HG02571 (cell line): ENCODE measurements around the gene CCDC74A.
A peak's percentile ranks its signal among the peaks of the same experiment; 100 is the strongest.
"Not testable (repeated sequence)": the region's sequence is repeated elsewhere in the genome, so short reads cannot be mapped to it uniquely, and the experiment has no call there.

Experiments
- ATAC-seq: cut with Tn5 transposase; IDR thresholded peaks from one replicate; pipeline ENCODE4 v1.9.1; 2021; ENCODE audit warnings: mild to moderate bottlenecking, moderate library complexity; ENCODE audit not compliant: unreplicated experiment

Gene CCDC74A

DNA sequence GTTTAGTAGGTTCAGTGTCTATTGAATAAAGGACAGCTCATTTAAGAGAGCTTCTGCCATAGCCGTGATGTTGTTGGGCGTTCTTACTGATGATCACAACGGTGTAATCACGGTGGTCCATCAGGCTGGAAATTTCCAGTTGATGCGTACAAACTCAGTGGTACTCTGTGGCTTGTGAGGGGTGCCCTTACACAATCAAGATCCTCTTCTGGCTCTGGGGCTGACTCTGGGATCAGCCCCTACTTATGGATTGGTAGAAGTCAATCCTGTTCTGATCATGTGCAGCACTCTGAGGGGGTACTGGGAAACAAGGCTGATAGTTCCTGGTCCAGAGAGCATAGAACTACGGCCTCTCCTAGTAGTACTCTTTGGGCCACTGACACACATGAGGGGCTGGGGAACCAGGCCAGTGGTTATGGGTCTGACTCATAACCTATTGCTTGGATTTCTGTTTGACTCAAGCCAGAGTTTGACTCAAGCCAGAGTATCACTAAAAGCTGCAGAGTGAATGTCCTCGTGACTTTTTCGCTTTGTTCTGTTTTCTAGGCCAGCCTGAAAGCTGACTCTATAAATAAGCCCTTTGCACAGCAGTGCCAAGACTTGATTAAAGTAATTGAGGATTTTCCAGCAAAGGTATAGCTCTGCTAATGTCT is 29.2 kb upstream of the CCDC74A start:
- peak; percentile 90 for ATAC-seq

- not testable (repeated sequence) for ATAC-seq
Observed at GRCh38 chr2:131503587-131503986, 24.1 kb upstream of the CCDC74A start.

- not testable (repeated sequence) for ATAC-seq
Observed at GRCh38 chr2:131504082-131504750, 23.5 kb upstream of the CCDC74A start.

DNA sequence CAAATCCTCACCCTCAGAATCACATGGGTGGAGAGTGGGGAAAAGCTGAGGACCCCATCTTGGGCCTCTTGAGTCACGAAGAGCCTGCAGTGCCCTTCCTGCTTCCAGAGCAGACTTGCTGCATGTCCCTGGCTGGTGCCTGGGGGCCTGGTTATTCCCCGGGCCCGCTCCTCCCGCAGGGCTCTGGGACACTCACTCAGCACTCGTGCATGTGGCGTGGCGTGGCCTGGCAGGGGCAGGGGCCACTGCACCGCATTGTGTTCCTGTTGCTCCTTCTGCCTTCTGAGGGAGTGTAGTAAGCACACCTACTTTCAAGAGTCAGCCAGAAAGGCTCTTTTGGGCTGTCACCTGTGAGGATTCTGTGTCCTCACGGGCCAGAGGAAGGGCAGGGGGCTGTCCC is 18.1 kb upstream of the CCDC74A start:
- no peak for ATAC-seq

- ATAC-seq = not testable (repeated sequence)
Observed at GRCh38 chr2:131511291-131511968, 16.3 kb upstream of the CCDC74A start.

- not testable (repeated sequence) for ATAC-seq
Observed at GRCh38 chr2:131511969-131512870, 15.5 kb upstream of the CCDC74A start.

DNA sequence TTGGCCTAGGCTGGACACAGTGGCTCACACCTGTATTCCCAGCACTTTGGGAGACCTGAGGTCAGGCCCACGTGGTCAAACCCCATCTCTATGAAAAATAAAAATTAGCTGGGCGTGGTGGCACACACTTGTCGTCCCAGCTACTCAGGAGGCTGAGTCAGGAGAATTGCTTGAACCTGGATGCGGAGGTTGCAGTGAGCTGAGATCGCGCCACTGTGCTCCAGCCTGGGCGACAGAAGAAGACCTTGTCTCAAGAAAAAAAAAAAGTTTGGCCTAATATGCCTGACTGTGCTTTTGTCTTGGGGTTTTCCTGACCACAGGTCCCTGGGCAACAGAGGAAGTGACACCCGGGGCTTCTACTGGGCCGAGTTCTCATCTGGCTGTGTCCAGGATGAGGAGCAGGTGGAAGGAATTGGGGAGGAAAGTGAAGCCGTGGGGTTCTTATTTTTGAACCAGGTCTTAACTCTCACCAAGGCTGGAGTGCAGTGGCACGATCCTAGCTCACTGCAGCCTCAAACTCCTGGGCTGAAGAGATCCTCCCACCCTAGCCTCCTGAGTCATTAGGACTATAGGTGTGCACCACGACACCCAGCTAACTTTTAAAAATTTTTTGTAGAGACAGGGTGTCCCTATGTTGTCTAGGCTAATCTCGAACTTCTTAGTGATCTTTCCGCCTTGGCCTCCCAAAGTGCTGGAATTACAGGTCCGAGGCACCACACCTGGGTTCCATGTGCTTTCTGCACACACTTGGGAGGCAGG is 13.1 kb upstream of the CCDC74A start:
- peak; percentile 56 for ATAC-seq

DNA sequence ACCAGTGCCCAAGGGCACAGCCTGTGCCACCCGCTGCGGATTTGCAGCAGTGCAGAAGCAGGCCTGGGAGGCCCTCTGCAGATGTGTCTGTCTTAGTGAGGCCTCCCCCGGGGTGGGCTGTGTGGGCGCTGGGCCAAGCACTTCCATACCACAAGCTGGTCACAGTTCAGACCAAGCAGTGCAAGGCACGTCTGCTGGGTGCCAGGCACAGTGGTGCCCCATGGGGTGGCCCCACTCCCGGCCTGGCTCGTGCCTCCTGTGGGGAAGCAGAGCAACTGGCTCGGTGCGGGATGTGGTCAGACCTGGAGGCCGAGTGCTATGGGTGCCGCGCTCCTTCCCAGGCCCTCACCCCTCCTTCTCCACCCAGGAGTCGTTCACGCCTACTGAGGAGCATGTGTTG is 12.5 kb upstream of the CCDC74A start:
- not testable (repeated sequence) for ATAC-seq

- no peak for ATAC-seq
Observed at GRCh38 chr2:131516011-131516410, 11.7 kb upstream of the CCDC74A start.

DNA sequence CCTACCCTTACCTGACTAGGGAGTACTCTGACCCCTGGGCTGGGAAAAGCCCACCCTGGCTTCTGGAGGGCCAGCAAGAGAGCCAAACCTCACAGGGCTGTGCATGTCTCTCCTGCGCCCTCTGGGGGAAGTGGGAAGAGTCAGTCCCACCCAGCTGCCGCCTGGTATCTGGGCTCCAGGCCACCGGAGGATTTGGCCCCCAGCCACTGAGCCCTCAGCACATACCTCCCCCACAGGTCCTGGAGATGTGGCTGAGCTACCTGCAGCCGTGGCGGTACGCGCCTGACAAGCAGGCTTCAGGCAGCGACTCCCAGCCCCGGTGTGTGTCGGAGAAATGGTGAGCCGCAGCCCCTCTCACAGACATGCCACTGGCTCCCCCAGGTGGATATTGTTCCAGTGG is 11.1 kb upstream of the CCDC74A start:
- not testable (repeated sequence) for ATAC-seq

- no peak for ATAC-seq
Observed at GRCh38 chr2:131517106-131517831, 10.4 kb upstream of the CCDC74A start.

- ATAC-seq = not testable (repeated sequence)
Observed at GRCh38 chr2:131517856-131518255, 9.8 kb upstream of the CCDC74A start.

- not testable (repeated sequence) for ATAC-seq
Observed at GRCh38 chr2:131518531-131518930, 9.2 kb upstream of the CCDC74A start.

DNA sequence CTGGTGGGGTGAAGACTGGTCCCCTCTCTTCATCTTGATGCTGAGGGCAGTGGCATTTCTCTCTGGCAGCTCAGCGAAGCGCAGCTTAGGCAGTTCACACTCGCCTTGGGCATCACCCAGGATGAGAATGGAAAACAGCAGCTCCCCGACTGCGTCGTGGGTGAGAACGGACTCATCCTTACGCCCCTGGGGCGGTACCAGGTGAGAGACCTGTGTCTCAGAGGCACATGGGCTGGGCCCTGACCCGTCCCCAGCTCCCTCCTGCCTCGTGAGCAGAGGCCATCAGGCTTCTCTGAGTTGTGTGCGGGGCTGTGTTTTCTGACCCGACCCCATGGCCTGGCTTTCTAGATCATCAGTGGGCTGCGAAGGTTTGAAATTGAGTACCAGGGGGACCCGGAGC is 8.2 kb upstream of the CCDC74A start:
- ATAC-seq = no peak

DNA sequence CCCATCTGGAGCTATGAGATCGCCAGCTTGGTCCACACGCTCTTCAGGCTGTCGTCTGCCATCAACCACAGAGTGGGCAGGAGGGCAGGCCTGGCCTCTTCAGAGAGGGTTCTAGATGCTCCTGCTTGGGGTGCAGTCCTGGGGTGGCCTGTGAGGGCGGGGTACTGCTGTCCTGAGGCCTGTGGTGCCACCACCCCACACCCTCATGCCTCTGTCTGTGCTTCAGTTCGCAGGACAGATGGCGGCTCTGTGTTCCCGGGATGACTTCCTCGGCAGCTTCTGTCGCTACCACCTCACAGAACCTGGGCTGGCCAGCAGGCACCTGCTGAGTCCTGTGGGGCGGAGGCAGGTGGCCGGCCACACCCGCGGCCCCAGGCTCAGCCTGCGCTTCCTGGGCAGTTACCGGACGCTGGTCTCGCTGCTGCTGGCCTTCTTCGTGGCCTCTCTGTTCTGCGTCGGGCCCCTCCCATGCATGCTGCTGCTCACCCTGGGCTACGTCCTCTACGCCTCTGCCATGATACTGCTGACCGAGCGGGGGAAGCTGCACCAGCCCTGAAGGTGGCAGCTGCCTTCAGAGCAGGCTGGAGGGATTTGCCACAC is 7.7 kb upstream of the CCDC74A start:
- not testable (repeated sequence) for ATAC-seq

DNA sequence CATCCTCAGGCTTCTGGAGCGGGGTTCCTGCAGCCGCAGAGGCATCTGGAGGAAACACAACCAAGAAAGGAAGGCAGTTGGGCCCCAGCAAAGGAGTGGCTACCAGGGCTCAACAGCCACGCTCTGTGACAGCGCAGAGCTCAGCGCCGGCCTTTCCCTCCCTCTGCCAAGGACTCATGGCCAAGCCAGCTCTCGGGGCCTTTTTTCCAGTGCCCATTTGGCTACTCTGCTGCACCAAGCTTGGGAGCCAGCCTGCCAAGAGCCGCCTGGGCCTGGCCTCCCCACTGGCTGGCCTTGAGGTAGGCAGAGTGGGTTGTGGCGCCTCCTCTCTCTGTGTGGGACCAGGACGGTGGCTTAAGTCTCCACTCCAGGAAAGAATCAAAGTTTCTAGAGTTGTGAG is 7.2 kb upstream of the CCDC74A start:
- ATAC-seq = no peak

GRCh38 chr2:131521524-131521923 is 6.2 kb upstream of the CCDC74A start:
- ATAC-seq = not testable (repeated sequence)

DNA sequence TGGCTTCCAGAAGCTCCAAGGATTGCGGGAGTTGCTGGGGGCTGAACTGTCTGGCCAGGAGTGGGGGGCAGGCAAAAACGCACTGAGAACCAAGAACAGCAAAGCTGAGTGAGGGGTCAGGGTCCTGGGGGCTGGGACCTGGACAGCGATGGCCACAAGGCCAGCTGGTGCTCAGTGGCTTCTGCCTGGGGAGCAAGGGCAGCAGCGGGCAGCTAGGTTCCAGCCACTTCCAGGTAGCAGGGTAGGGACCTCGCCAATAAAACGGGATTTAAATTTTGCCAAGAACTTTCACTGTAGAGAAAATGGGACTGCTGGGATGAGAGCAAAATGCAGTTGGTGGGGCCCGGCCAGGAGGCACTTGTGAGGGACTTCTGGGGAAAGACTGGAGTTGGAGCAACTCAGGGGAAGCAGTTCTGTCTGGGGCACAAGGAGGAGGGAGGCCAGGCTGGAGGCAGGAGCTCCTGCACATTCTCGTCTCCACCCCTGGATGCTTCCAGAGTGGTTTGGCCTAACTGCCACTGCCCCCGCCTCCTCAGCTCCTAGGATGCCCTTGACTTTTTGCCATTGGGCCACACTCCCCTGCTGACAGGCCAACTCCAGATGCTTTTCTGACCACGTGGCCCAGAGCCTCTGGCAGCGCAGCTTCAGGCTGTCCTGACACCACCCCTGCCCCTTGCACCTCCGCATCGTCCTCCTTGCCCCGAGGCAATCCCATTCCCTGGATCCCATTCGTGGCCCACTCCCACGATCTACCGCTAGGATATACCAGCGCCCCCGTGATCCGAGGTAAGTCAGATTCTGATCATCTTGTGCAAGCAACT is 5.5 kb upstream of the CCDC74A start:
- ATAC-seq = no peak
